ENCODE data around the gene LRRC10B. TPM values are rescaled to one million over a fixed set of nuclear protein-coding genes. Genes with fewer than 3 reads are reported as not detected.

The LRRC10B gene
- total RNA-seq, 1 donor from 2014 or later, result not detected

GRCh38 chr11:61526956-61527731, 18.6 kb downstream of the LRRC10B start:
- Histone ChIP-seq H3K4me1 (ENCODE audit: control insufficient read depth in 3 of 3, insufficient read depth in 3 of 3, low read length in 3 of 3) (no peaks in the 10 kb centered on the region), H3K9ac (ENCODE audit: low read depth in 1 of 3, low read length in 3 of 3) (no peak overlapping the region), H3K27me3 (ENCODE audit: control insufficient read depth in 3 of 3, insufficient read depth in 3 of 3, low read length in 3 of 3) (peaks cover 0 to 19% (median 8%) of the 10 kb centered on the region in 3 donors), H3K4me3 (ENCODE audit: low read length in 3 of 3) (no peak overlapping the region), H3K36me3 (ENCODE audit: control insufficient read depth in 3 of 3, insufficient read depth in 3 of 3, low read length in 3 of 3) (no peaks in the 10 kb centered on the region), H3K9me3 (ENCODE audit: control insufficient read depth in 3 of 3, low read length in 3 of 3) (no peaks in the 10 kb centered on the region), H3K27ac (ENCODE audit: low read depth, low read length) (no peak overlapping the region)

- peaks cover 0 to 19% (median 13%) of the 10 kb centered on the region in 3 donors for H3K27me3 ChIP-seq (ENCODE audit: control insufficient read depth in 3 of 3, insufficient read depth in 3 of 3, low read length in 3 of 3)
- H3K9ac ChIP-seq (ENCODE audit: low read depth in 1 of 3, low read length in 3 of 3), result no peak overlapping the region
- no peaks in the 10 kb centered on the region for H3K36me3 ChIP-seq (ENCODE audit: control insufficient read depth in 3 of 3, insufficient read depth in 3 of 3, low read length in 3 of 3)
- no peak overlapping the region for H3K27ac ChIP-seq (ENCODE audit: low read depth, low read length)
- H3K4me3 ChIP-seq (ENCODE audit: low read length in 3 of 3), result no peak overlapping the region
- no peaks in the 10 kb centered on the region for H3K9me3 ChIP-seq (ENCODE audit: control insufficient read depth in 3 of 3, low read length in 3 of 3)
- no peaks in the 10 kb centered on the region for H3K4me1 ChIP-seq (ENCODE audit: control insufficient read depth in 3 of 3, insufficient read depth in 3 of 3, low read length in 3 of 3)
Observed at GRCh38 chr11:61528114-61528513, 19.6 kb downstream of the LRRC10B start.

- peaks cover 8 to 26% (median 22%) of the 10 kb centered on the region in 3 donors for H3K27me3 ChIP-seq (ENCODE audit: control insufficient read depth in 3 of 3, insufficient read depth in 3 of 3, low read length in 3 of 3)
- no peak overlapping the region for H3K27ac ChIP-seq (ENCODE audit: low read depth, low read length)
- H3K4me3 ChIP-seq (ENCODE audit: low read length in 3 of 3), result no peak overlapping the region
Observed at GRCh38 chr11:61529537-61530225, 21.1 kb downstream of the LRRC10B start.

GRCh38 chr11:61531044-61531443, 22.5 kb downstream of the LRRC10B start:
- peaks cover 8 to 36% (median 35%) of the 10 kb centered on the region in 3 donors for H3K27me3 ChIP-seq (ENCODE audit: control insufficient read depth in 3 of 3, insufficient read depth in 3 of 3, low read length in 3 of 3)
- H3K4me3 ChIP-seq (ENCODE audit: low read length in 3 of 3), result no peak overlapping the region
- no peaks in the 10 kb centered on the region for H3K36me3 ChIP-seq (ENCODE audit: control insufficient read depth in 3 of 3, insufficient read depth in 3 of 3, low read length in 3 of 3)
- H3K4me1 ChIP-seq (ENCODE audit: control insufficient read depth in 3 of 3, insufficient read depth in 3 of 3, low read length in 3 of 3), result no peaks in the 10 kb centered on the region
- no peaks in the 10 kb centered on the region for H3K9me3 ChIP-seq (ENCODE audit: control insufficient read depth in 3 of 3, low read length in 3 of 3)
- H3K9ac ChIP-seq (ENCODE audit: low read depth in 1 of 3, low read length in 3 of 3), result no peak overlapping the region
- H3K27ac ChIP-seq (ENCODE audit: low read depth, low read length), result no peak overlapping the region

More at GRCh38 chr11:61529537-61530225, 21.1 kb downstream of the LRRC10B start:
- Histone ChIP-seq H3K9me3 (ENCODE audit: control insufficient read depth in 3 of 3, low read length in 3 of 3) (no peaks in the 10 kb centered on the region), H3K4me1 (ENCODE audit: control insufficient read depth in 3 of 3, insufficient read depth in 3 of 3, low read length in 3 of 3) (no peaks in the 10 kb centered on the region), H3K9ac (ENCODE audit: low read depth in 1 of 3, low read length in 3 of 3) (no peak overlapping the region), H3K36me3 (ENCODE audit: control insufficient read depth in 3 of 3, insufficient read depth in 3 of 3, low read length in 3 of 3) (no peaks in the 10 kb centered on the region)

GRCh38 chr11:61532134-61533038, 23.8 kb downstream of the LRRC10B start:
- H3K4me3 ChIP-seq (ENCODE audit: low read length in 3 of 3), result no peak overlapping the region
- no peaks in the 10 kb centered on the region for H3K4me1 ChIP-seq (ENCODE audit: control insufficient read depth in 3 of 3, insufficient read depth in 3 of 3, low read length in 3 of 3)
- H3K9me3 ChIP-seq (ENCODE audit: control insufficient read depth in 3 of 3, low read length in 3 of 3), result no peaks in the 10 kb centered on the region
- no peak overlapping the region for H3K9ac ChIP-seq (ENCODE audit: low read depth in 1 of 3, low read length in 3 of 3)
- no peaks in the 10 kb centered on the region for H3K36me3 ChIP-seq (ENCODE audit: control insufficient read depth in 3 of 3, insufficient read depth in 3 of 3, low read length in 3 of 3)
- H3K27me3 ChIP-seq (ENCODE audit: control insufficient read depth in 3 of 3, insufficient read depth in 3 of 3, low read length in 3 of 3), result peaks cover 8 to 36% (median 35%) of the 10 kb centered on the region in 3 donors
- H3K27ac ChIP-seq (ENCODE audit: low read depth, low read length), result no peak overlapping the region

GRCh38 chr11:61533039-61533375, 24.5 kb downstream of the LRRC10B start:
- Histone ChIP-seq H3K4me3 (ENCODE audit: low read length in 3 of 3) (no peak overlapping the region), H3K27me3 (ENCODE audit: control insufficient read depth in 3 of 3, insufficient read depth in 3 of 3, low read length in 3 of 3) (peaks cover 8 to 36% (median 30%) of the 10 kb centered on the region in 3 donors), H3K9me3 (ENCODE audit: control insufficient read depth in 3 of 3, low read length in 3 of 3) (no peaks in the 10 kb centered on the region), H3K27ac (ENCODE audit: low read depth, low read length) (no peak overlapping the region), H3K4me1 (ENCODE audit: control insufficient read depth in 3 of 3, insufficient read depth in 3 of 3, low read length in 3 of 3) (no peaks in the 10 kb centered on the region), H3K36me3 (ENCODE audit: control insufficient read depth in 3 of 3, insufficient read depth in 3 of 3, low read length in 3 of 3) (no peaks in the 10 kb centered on the region), H3K9ac (ENCODE audit: low read depth in 1 of 3, low read length in 3 of 3) (no peak overlapping the region)

GRCh38 chr11:61533401-61533800, 24.9 kb downstream of the LRRC10B start:
- peaks cover 8 to 36% (median 30%) of the 10 kb centered on the region in 3 donors for H3K27me3 ChIP-seq (ENCODE audit: control insufficient read depth in 3 of 3, insufficient read depth in 3 of 3, low read length in 3 of 3)
- no peak overlapping the region for H3K9ac ChIP-seq (ENCODE audit: low read depth in 1 of 3, low read length in 3 of 3)
- no peaks in the 10 kb centered on the region for H3K9me3 ChIP-seq (ENCODE audit: control insufficient read depth in 3 of 3, low read length in 3 of 3)
- H3K36me3 ChIP-seq (ENCODE audit: control insufficient read depth in 3 of 3, insufficient read depth in 3 of 3, low read length in 3 of 3), result no peaks in the 10 kb centered on the region
- no peak overlapping the region for H3K27ac ChIP-seq (ENCODE audit: low read depth, low read length)
- H3K4me3 ChIP-seq (ENCODE audit: low read length in 3 of 3), result no peak overlapping the region
- no peaks in the 10 kb centered on the region for H3K4me1 ChIP-seq (ENCODE audit: control insufficient read depth in 3 of 3, insufficient read depth in 3 of 3, low read length in 3 of 3)

GRCh38 chr11:61534025-61534932, 25.7 kb downstream of the LRRC10B start:
- Histone ChIP-seq H3K4me1 (ENCODE audit: control insufficient read depth in 3 of 3, insufficient read depth in 3 of 3, low read length in 3 of 3) (peaks cover 0 to 5% (median 0%) of the 10 kb centered on the region in 3 donors), H3K27ac (ENCODE audit: low read depth, low read length) (no peak overlapping the region), H3K9me3 (ENCODE audit: control insufficient read depth in 3 of 3, low read length in 3 of 3) (no peaks in the 10 kb centered on the region), H3K4me3 (ENCODE audit: low read length in 3 of 3) (no peak overlapping the region), H3K36me3 (ENCODE audit: control insufficient read depth in 3 of 3, insufficient read depth in 3 of 3, low read length in 3 of 3) (no peaks in the 10 kb centered on the region), H3K27me3 (ENCODE audit: control insufficient read depth in 3 of 3, insufficient read depth in 3 of 3, low read length in 3 of 3) (peaks cover 8 to 36% (median 32%) of the 10 kb centered on the region in 3 donors), H3K9ac (ENCODE audit: low read depth in 1 of 3, low read length in 3 of 3) (peak overlapping the region in 1 of 3 donors; percentile 33)

All from skeletal muscle tissue (tissue), 4 donors.